Glutamatergic neuron (in vitro differentiated cells): ENCODE data around the gene COX8A. TPM values are rescaled to one million over a fixed set of nuclear protein-coding genes. Genes with fewer than 3 reads are reported as not detected.

Experiments used
- DNase-seq: peaks from one replicate; pipeline ENCODE4 v3.0.0; 2022
- H3K27ac Mint-ChIP-seq: one replicate; pipeline ENCODE4 v1.8.0; 2020; ENCODE audit warnings: mild to moderate bottlenecking, mixed read lengths, inconsistent platforms; ENCODE audit not compliant: unreplicated experiment
- H3K27me3 Mint-ChIP-seq: one replicate; pipeline ENCODE4 v1.8.0; 2020; ENCODE audit warnings: mild to moderate bottlenecking, moderate library complexity, mixed read lengths, inconsistent platforms; ENCODE audit not compliant: unreplicated experiment
- H3K36me3 Mint-ChIP-seq: one replicate; pipeline ENCODE4 v1.8.0; 2020; ENCODE audit warnings: mild to moderate bottlenecking, mixed read lengths, inconsistent platforms; ENCODE audit not compliant: unreplicated experiment
- H3K4me1 Mint-ChIP-seq: one replicate; pipeline ENCODE4 v1.8.0; 2020; ENCODE audit warnings: mild to moderate bottlenecking, low read depth, mixed read lengths, inconsistent platforms; ENCODE audit not compliant: unreplicated experiment
- H3K4me3 Mint-ChIP-seq: one replicate; pipeline ENCODE4 v1.8.0; 2020; ENCODE audit warnings: mild to moderate bottlenecking, mixed read lengths, inconsistent platforms; ENCODE audit not compliant: unreplicated experiment
- H3K9me3 Mint-ChIP-seq: one replicate; pipeline ENCODE4 v1.8.0; 2020; ENCODE audit warnings: mild to moderate bottlenecking, moderate library complexity, mixed read lengths, inconsistent platforms; ENCODE audit not compliant: unreplicated experiment
- total RNA-seq: library from RNA; stranded (reverse); fragmentation: NEBNext Ultra II Directional; extraction: Animal tissue kit (Norgen Biotek cat#: 25700); gene quantifications from one replicate; pipeline ENCODE4 v1.2.1, GENCODE V29; 2021; ENCODE audit not compliant: unreplicated experiment
- TF ChIP-seq, protein P1 (sequence below): fragments of 200-600 bp; sonication (generic); IDR thresholded peaks from one replicate; pipeline ENCODE4 v1.5.0; 2021; ENCODE audit not compliant: partially characterized antibody, unreplicated experiment

The COX8A gene
- total RNA-seq, 1 donor from 2014 or later: 289 TPM

DNA sequence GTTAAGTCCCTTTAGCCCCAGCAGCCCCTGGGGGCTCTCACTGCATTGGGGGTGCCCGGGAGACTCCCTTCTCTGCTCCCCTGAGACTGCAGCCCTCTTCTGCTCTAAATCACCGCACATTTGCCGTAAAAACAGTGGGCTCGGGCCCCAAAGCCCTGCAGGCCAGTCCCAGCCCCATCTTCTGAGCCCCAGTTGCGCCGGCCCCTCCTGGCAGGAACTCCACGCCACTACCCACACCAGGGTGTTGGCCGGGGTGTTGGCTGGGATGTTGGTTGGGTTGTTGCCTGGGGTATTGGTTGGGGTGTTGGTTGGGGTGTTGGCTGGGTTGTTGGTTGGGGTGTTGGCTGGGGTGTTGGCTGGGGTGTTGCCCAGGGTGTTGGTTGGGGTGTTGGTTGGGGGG lies 35.3 kb downstream of the COX8A start:
- no peak overlapping the region for H3K27ac Mint-ChIP-seq
- H3K4me3 Mint-ChIP-seq: no peak overlapping the region
- TF ChIP-seq, protein P1, sequence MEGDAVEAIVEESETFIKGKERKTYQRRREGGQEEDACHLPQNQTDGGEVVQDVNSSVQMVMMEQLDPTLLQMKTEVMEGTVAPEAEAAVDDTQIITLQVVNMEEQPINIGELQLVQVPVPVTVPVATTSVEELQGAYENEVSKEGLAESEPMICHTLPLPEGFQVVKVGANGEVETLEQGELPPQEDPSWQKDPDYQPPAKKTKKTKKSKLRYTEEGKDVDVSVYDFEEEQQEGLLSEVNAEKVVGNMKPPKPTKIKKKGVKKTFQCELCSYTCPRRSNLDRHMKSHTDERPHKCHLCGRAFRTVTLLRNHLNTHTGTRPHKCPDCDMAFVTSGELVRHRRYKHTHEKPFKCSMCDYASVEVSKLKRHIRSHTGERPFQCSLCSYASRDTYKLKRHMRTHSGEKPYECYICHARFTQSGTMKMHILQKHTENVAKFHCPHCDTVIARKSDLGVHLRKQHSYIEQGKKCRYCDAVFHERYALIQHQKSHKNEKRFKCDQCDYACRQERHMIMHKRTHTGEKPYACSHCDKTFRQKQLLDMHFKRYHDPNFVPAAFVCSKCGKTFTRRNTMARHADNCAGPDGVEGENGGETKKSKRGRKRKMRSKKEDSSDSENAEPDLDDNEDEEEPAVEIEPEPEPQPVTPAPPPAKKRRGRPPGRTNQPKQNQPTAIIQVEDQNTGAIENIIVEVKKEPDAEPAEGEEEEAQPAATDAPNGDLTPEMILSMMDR: no peak
- H3K36me3 Mint-ChIP-seq: no peaks in the 10 kb centered on the region
- H3K4me1 Mint-ChIP-seq: peaks cover 8% of the 10 kb centered on the region
- no peak for DNase-seq
- peaks cover 13% of the 10 kb centered on the region for H3K27me3 Mint-ChIP-seq
- H3K9me3 Mint-ChIP-seq: peaks cover 2% of the 10 kb centered on the region

DNA sequence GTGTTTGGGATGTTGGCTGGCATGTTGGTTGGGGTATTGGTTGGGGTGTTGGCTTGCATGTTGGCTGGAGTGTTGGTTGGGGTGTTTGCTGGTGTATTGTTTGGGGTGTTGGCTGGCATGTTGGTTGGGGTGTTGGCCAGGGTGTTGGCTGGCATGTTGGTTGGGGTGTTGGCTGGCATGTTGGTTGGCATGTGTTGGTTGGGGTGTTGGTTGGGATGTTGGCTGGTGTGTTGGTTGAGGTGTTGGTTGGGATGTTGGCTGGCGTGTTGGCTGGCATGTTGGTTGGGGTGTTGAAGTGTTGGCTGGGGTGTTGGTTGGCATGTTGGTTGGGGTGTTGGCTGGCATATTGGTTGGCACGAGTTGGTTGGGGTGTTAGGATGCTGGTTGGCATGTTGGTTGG lies 36.4 kb downstream of the COX8A start:
- peaks cover 13% of the 10 kb centered on the region for H3K27me3 Mint-ChIP-seq
- peaks cover 10% of the 10 kb centered on the region for H3K4me1 Mint-ChIP-seq
- no peak for DNase-seq
- H3K4me3 Mint-ChIP-seq: no peak overlapping the region
- H3K36me3 Mint-ChIP-seq: no peaks in the 10 kb centered on the region
- H3K27ac Mint-ChIP-seq: no peak overlapping the region
- TF ChIP-seq, protein P1: no peak
- peaks cover 2% of the 10 kb centered on the region for H3K9me3 Mint-ChIP-seq

DNA sequence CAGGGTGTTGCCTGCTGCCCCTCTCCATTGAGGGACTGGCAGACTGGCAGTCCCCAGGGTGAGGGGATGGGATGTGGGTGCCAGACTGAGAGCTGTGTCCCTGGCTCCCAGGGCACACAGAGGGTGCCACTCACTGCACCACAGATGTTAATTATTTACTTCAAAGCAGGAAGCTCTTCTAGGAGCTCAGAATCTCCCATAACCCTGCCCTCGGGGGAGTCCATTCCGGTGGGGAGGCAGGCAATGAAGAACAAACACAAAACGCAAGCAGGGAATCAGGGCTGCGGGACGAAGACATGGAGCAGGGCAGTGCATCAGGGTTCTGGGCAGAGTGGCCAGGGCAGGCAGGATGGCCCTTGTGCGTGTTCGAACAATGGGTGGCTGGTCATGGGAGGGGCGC lies 37.0 kb downstream of the COX8A start:
- no peak for DNase-seq
- Mint-ChIP-seq H3K4me3 (no peak overlapping the region), H3K4me1 (peaks cover 10% of the 10 kb centered on the region), H3K9me3 (peaks cover 2% of the 10 kb centered on the region), H3K27ac (no peak overlapping the region), H3K36me3 (no peaks in the 10 kb centered on the region), H3K27me3 (peaks cover 9% of the 10 kb centered on the region)
- TF ChIP-seq, protein P1: no peak

DNA sequence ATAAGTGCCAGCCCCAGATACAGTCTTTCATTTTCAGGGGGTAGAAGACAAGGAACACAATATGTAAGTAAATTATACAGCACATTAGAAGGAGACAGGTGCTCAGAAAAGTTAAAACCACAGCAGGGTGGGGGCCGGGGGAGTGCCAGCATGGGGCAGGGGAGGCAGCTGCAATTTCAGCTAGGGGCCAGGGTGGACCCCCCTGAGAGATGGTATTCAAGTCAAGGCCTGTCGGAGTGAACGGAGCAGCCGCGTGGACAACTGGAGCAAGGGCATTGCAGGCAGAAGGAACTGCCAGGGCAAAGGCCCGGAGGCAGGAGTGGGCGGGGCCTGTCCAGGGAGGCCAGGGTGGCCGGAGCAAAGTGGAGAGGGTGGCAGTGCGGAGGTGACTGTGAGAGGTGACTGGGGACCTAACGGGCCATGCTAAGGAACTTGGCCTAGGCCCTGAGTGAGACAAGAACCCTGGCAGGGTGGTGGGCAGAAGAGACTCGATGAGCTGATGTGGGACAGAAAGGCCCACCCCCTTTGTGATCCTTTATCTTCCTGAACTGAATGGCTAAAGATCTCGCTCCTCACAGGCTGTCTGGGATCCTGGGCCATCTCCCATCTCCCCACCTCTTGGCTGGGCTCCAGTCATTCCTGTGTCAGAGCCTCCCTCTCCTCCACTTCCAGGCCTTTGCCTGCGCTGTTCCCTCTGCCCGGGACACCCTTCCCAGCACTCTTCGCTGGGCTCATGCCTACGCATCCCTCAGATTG lies 38.9 kb downstream of the COX8A start:
- peaks cover 6% of the 10 kb centered on the region for H3K27me3 Mint-ChIP-seq
- H3K4me1 Mint-ChIP-seq: peaks cover 4% of the 10 kb centered on the region
- H3K27ac Mint-ChIP-seq: no peak overlapping the region
- no peak overlapping the region for H3K4me3 Mint-ChIP-seq
- H3K36me3 Mint-ChIP-seq: no peaks in the 10 kb centered on the region
- no peak for DNase-seq
- no peaks in the 10 kb centered on the region for H3K9me3 Mint-ChIP-seq
- TF ChIP-seq, protein P1: no peak

DNA sequence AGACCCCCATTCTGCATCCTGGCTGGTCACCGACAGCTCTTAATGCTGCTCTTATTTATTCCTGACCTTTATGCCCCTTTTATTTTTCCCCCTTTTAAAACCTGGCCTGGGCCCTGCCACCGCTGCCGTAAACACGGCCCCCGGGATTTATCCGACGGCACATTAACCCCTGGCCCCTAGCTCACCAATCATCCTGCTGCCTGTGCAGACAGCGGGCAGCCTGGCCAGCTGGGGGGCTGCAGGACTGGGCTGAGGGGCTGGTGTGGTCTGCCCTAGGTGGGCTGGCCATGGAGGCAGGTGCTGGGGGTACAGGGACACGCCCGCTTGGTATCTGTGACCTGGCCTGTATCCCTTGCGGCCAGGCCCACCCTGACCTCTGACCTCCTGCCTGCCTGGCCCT lies 39.9 kb downstream of the COX8A start:
- Mint-ChIP-seq H3K27me3 (peaks cover 6% of the 10 kb centered on the region), H3K4me3 (no peak overlapping the region), H3K4me1 (peaks cover 4% of the 10 kb centered on the region), H3K9me3 (no peaks in the 10 kb centered on the region), H3K36me3 (no peaks in the 10 kb centered on the region), H3K27ac (no peak overlapping the region)
- TF ChIP-seq, protein P1: no peak
- DNase-seq: no peak
